Keratinocyte (primary cell): ENCODE measurements around the gene PROCR.

Source experiments
- CTCF ChIP-seq, 3 experiments: IDR thresholded peaks in 1 of 3; conservative IDR thresholded peaks in 1 of 3; optimal IDR thresholded peaks in 1 of 3; 2 replicates in 2 of 3; 3 replicates in 1 of 3; pipeline versions ENCODE3 to v1.5.1; 2011; ENCODE audit warnings: low read length in 3 of 3, mild to moderate bottlenecking in 3 of 3, moderate library complexity in 2 of 3, control low read depth in 1 of 3, inconsistent platforms in 1 of 3; ENCODE audit not compliant: insufficient read depth in 2 of 3; ENCODE audit errors: extremely low read depth in 1 of 3
- EZH2 ChIP-seq: IDR thresholded peaks from one replicate; pipeline ENCODE4 v1.6.1; 2012; ENCODE audit warnings: inconsistent platforms, mild to moderate bottlenecking, low read length, moderate library complexity

GRCh38 chr20:35165221-35166185 lies 6.4 kb upstream of the PROCR start:
- TF ChIP-seq CTCF (optimal IDR thresholded peaks at IDR 0.05 in 1 of 3, IDR thresholded peaks at IDR 0.05 in 1 of 3, conservative IDR thresholded peaks at IDR 0.05 in 1 of 3; ENCODE audit: extremely low read depth in 1 of 3, insufficient read depth in 2 of 3, low read length in 3 of 3) = no peak
- no peak for TF ChIP-seq EZH2
